ENCODE measurements around the gene ADAMTS17.

The ADAMTS17 gene

DNA sequence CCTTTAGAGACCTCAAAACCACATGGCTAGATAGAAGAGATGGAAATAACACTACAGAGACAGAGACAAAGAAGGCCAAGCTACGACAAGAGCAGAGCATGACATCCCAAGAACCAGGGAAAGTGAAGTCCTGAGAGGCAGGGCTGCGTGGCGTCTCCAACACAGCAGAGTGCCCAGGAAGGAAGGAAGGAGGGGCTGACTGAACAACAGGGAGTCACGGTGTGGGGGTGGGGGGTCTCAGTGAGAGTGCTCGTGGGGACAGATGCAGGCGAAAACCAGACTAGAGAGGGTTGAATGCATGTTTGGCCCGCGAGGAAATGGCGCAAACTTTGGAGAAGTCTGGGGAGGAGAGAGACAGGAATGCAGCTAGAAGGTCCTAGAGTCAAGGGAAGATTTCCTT is 44.0 kb downstream of the ADAMTS17 start:
- DNase-seq (ENCODE audit: extremely low spot score): no peak
- TF ChIP-seq, protein P1, sequence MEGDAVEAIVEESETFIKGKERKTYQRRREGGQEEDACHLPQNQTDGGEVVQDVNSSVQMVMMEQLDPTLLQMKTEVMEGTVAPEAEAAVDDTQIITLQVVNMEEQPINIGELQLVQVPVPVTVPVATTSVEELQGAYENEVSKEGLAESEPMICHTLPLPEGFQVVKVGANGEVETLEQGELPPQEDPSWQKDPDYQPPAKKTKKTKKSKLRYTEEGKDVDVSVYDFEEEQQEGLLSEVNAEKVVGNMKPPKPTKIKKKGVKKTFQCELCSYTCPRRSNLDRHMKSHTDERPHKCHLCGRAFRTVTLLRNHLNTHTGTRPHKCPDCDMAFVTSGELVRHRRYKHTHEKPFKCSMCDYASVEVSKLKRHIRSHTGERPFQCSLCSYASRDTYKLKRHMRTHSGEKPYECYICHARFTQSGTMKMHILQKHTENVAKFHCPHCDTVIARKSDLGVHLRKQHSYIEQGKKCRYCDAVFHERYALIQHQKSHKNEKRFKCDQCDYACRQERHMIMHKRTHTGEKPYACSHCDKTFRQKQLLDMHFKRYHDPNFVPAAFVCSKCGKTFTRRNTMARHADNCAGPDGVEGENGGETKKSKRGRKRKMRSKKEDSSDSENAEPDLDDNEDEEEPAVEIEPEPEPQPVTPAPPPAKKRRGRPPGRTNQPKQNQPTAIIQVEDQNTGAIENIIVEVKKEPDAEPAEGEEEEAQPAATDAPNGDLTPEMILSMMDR (IDR thresholded peaks at IDR 0.05; ENCODE audit: control extremely low read depth, extremely low read depth, low read depth, missing control alignments): no peak
- POLR2A ChIA-PET: no interaction called here
- CTCF ChIA-PET: no interaction called here

DNA sequence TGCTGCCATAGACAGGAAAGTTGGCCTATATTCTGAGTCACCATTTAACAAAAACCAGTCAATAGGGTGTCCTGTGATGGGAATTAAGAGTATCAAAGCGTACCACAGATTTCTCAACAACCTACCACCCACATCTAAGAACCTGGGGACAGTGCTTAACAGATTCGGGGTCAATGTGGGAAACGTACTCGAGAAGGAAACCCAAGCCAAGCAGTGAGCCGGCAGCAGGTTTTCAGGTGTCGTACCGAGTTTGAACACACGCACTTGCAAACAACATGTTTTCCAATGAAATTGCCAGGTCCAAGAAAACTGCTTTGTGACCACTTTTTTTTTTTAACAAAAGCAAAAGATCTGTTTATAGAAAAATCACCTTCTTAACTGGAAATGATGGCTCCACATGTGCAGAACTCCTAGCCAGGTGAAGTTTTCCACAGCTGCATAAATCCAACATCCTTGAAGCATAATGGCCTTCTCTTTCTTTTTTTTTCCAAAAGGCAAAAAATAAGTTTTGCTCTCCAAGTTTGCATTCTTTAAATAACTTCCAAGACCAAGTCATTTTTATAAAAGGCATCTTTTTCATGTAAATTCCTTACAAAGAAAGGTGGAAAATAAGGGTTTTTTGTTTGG is 45.7 kb downstream of the ADAMTS17 start:
- no peak for DNase-seq (ENCODE audit: extremely low spot score)
- POLR2A ChIA-PET: no interaction called here
- CTCF ChIA-PET: no interaction called here
- TF ChIP-seq, protein P1 (IDR thresholded peaks at IDR 0.05; ENCODE audit: control extremely low read depth, extremely low read depth, low read depth, missing control alignments): no peak

DNA sequence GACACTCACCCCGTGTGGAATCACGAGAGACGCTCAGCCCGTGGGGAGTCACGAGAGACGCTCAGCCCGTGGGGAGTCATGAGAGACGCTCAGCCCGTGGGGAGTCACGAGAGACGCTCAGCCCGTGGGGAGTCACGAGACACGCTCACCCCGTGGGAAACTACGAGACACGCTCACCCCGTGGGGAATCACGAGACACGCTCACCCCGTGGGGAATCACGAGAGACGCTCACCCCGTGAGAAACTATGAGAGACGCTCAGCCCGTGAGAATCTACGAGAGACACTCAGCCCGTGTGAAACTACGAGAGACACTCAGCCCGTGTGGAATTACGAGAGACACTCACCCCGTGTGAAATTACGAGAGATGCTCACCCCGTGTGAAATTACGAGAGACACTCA is 49.8 kb downstream of the ADAMTS17 start:
- TF ChIP-seq, protein P1 (IDR thresholded peaks at IDR 0.05; ENCODE audit: control extremely low read depth, extremely low read depth, low read depth, missing control alignments): no peak
- DNase-seq (ENCODE audit: extremely low spot score): no peak
- CTCF ChIA-PET: no interaction called here
- POLR2A ChIA-PET: no interaction called here

DNA sequence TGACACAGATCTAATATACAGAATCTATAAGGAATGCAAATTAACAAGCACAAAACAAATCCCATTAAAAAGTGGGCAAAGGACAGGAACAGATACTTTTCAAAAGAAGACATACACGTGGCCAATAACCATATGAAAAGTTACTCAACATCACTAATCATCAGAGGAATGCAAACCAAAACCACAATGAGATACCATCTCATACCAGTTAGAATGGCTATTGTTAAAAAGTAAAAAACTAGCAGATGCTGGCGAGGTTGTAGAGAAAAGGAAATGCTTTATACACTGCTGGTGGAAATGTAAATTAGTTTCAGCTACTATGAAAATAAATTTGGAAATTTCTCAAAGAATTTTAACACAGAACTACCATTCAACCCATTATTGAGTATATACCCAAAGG is 50.7 kb downstream of the ADAMTS17 start:
- DNase-seq (ENCODE audit: extremely low spot score): no peak
- POLR2A ChIA-PET: no interaction called here
- TF ChIP-seq, protein P1 (IDR thresholded peaks at IDR 0.05; ENCODE audit: control extremely low read depth, extremely low read depth, low read depth, missing control alignments): no peak
- CTCF ChIA-PET: no interaction called here

DNA sequence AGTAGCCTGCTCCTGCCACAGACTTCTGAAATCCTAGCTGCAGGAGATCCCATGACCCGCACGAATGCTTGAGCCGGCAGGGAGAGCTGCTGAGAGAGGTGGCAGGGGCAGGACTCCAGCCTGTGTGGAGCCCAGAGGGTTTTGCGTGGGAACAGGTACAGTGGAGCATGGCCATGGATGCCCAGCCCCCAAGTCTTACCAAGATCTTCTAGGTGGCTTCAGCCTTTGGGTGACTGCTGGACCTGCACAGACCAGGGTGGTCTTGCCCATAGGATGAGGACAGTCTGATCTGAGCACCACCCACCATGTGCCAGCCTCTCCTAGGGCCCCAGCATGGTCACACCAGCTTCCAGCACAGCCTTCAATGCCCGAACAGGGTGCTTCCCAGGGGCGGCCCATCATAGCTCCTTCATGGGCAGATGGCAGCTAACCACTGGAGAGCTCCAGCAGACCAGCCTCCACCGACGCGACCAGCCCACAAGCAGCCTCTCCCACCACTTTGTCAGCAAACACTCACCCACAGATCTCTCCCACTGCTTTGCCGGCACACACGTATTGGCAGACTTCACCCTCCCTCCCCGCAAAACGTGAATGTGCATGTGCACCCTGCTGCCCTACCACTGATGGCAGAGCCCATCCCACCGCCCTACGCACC is 56.0 kb downstream of the ADAMTS17 start:
- TF ChIP-seq, protein P1 (IDR thresholded peaks at IDR 0.05; ENCODE audit: control extremely low read depth, extremely low read depth, low read depth, missing control alignments): no peak
- DNase-seq (ENCODE audit: extremely low spot score): no peak
- ChIA-PET POLR2A (no interaction called here), CTCF (no interaction called here)

DNA sequence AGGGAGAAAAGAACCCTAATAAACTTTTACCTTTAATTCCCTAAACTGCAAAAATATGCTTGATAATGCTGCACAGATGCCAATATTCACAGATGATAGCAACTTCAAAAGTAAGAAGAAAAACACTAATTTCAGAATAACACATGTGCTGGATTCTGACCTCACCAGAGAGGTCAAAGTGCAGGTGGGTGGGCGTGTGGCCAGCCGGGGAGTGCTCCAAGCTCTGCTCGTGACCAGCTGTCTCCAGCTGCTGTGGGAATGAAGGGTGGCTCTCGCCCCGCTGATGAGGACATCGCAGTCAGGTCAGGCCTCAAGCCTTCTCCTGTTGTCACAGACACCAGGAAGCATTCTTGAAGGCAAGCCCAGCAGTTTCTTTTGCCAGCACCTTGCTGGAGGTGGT is 57.1 kb downstream of the ADAMTS17 start:
- no peak for DNase-seq (ENCODE audit: extremely low spot score)
- POLR2A ChIA-PET: no interaction called here
- TF ChIP-seq, protein P1 (IDR thresholded peaks at IDR 0.05; ENCODE audit: control extremely low read depth, extremely low read depth, low read depth, missing control alignments): no peak
- CTCF ChIA-PET: interaction anchor here (0.8 kb wide), 1 partner anchor 30 kb away, joined by 3 read pairs; no protein-coding TSS in a partner anchor

Data from GM10248 (cell line).